A673 (cell line): ENCODE results near the gene BRINP2. TPM values are rescaled to one million over a fixed set of nuclear protein-coding genes. Genes with fewer than 3 reads are reported as not detected.
A peak's percentile ranks its signal among the peaks of the same experiment; 100 is the strongest.

Experiments
- Bru-seq: library from RNA; stranded (reverse); fragments of 400-500 nt; gene quantifications from one replicate; lab custom pipeline; 2021; lab: Mats Ljungman, UMichigan
- BruChase-seq, 2 experiments: library from RNA; stranded (reverse); fragments of 400-500 nt; gene quantifications; one replicate each; lab custom pipeline; 2021; lab: Mats Ljungman, UMichigan
- BruUV-seq: library from RNA; stranded (reverse); fragments of 400-500 nt; replicated peaks from 2 replicates; lab custom pipeline; 2021; lab: Mats Ljungman, UMichigan
- CTCF ChIA-PET: fragments of 300-600 bp; sonication (Branson Sonifier 250); formaldehyde crosslinking; loops from one replicate; lab custom pipeline; 2022; ENCODE audit warnings: antibody characterized with exemption; lab: Charles Lee
- POLR2A ChIA-PET: fragments of 300-600 bp; sonication (Branson Sonifier 250); formaldehyde crosslinking; loops from one replicate; lab custom pipeline; 2022; ENCODE audit warnings: antibody characterized with exemption; ENCODE audit not compliant: low non-redundant PET; lab: Charles Lee
- DNase-seq: peaks from one replicate; pipeline ENCODE4 v3.0.0-alpha.2; 2015; ENCODE audit warnings: low spot score
- H3K27ac ChIP-seq: fragments of 200-600 bp; sonication (generic); 2 replicates; pipeline ENCODE4 v1.5.1; 2016; ENCODE audit warnings: mixed run types, low read depth, mild to moderate bottlenecking, mixed read lengths, antibody characterized with exemption, low read length; ENCODE audit not compliant: poor library complexity, severe bottlenecking
- H3K27me3 ChIP-seq: fragments of 200-600 bp; sonication (generic); replicated peaks from 2 replicates; pipeline ENCODE4 v1.6.1; 2017; ENCODE audit warnings: mixed run types, low read depth, mild to moderate bottlenecking, mixed read lengths, antibody characterized with exemption, low read length; ENCODE audit not compliant: insufficient read depth, poor library complexity
- H3K36me3 ChIP-seq: fragments of 200-600 bp; sonication (generic); 2 replicates; pipeline ENCODE4 v1.6.1; 2016; ENCODE audit warnings: mixed run types, mild to moderate bottlenecking, mixed read lengths, antibody characterized with exemption, low read length; ENCODE audit not compliant: insufficient read depth, poor library complexity, severe bottlenecking
- H3K4me1 ChIP-seq: fragments of 200-600 bp; sonication (generic); 2 replicates; pipeline ENCODE4 v1.6.1; 2017; ENCODE audit warnings: mixed run types, mild to moderate bottlenecking, mixed read lengths, antibody characterized with exemption, low read length; ENCODE audit not compliant: insufficient read depth, poor library complexity, severe bottlenecking
- H3K4me3 ChIP-seq: fragments of 200-600 bp; sonication (generic); 2 replicates; pipeline ENCODE4 v1.5.1; 2016; ENCODE audit warnings: low read depth, mixed run types, mild to moderate bottlenecking, mixed read lengths, low read length; ENCODE audit not compliant: poor library complexity, severe bottlenecking
- H3K9me3 ChIP-seq: fragments of 200-600 bp; sonication (generic); 2 replicates; pipeline ENCODE4 v1.6.1; 2016; ENCODE audit warnings: mixed run types, low read depth, mild to moderate bottlenecking, mixed read lengths, antibody characterized with exemption, low read length; ENCODE audit not compliant: poor library complexity, severe bottlenecking
- CTCF ChIP-seq: fragments of 300-800, 200-600 bp; sonication (generic); conservative IDR thresholded peaks from 2 replicates; pipeline ENCODE4 v1.5.1; 2017; ENCODE audit warnings: low read depth, mild to moderate bottlenecking, antibody characterized with exemption, low read length, moderate library complexity, mixed read lengths
- EZH2 ChIP-seq: fragments of 200-600 bp; sonication (generic); IDR thresholded peaks from 2 replicates; pipeline ENCODE4 v1.6.1; 2017; ENCODE audit warnings: borderline replicate concordance, low read depth, mild to moderate bottlenecking, mixed read lengths, antibody characterized with exemption, low read length; ENCODE audit not compliant: poor library complexity, severe bottlenecking
- intact Hi-C: fragments of 100-400 bp; cut with micrococcal nuclease; formaldehyde crosslinking; loops from one replicate; pipeline ENCODE4 v1.10.0; 2022; ENCODE audit not compliant: unreplicated experiment
- long read RNA-seq: library from polyadenylated mRNA; stranded (forward); transcript quantifications from one replicate; pipeline ENCODE4 v2.0.0, GENCODE V29; 2022
- total RNA-seq: library from RNA; stranded (reverse); gene quantifications from 2 replicates; pipeline ENCODE4 v1.2.3, GENCODE V29; 2021

Gene BRINP2
- 0.67 and 0.68 TPM in 2 replicates for total RNA-seq
- Bru-seq, nascent RNA: percentile 22 among the genes with signal in this experiment
- BruChase-seq, experiment 1, labeled RNA remaining after a 2-hour chase: percentile 16 among the genes with signal in this experiment
- percentile 8 among the genes with signal in this experiment for BruChase-seq, experiment 2, labeled RNA remaining after a 6-hour chase
- long read RNA-seq, partial matches to known transcripts: 0 of 1 reads
- long read RNA-seq, other reads (novel, unspliced or antisense): 1 of 1 reads

- no peaks in the 10 kb centered on the region for H3K9me3 ChIP-seq
Measured at GRCh38 chr1:177170756-177171535, at the start of gene BRINP2. Gene BRINP2, plus strand, starts transcription at chr1:177170958. Its CDS starts 58,919 bp downstream, at chr1:177229877.

GRCh38 chr1:177122461-177123251 lies 48.1 kb upstream of the BRINP2 start:
- H3K27ac ChIP-seq: no peak overlapping the region
- ChIA-PET POLR2A (no interaction called here), CTCF (no interaction called here)
- H3K4me3 ChIP-seq: no peak overlapping the region
- H3K27me3 ChIP-seq: no peaks in the 10 kb centered on the region
- H3K9me3 ChIP-seq: no peaks in the 10 kb centered on the region
- intact Hi-C loops: no loop called here
- TF ChIP-seq EZH2: no peak
- BruUV-seq: no TSS peak
- H3K4me1 ChIP-seq: no peaks in the 10 kb centered on the region
- no peak for DNase-seq
- no peaks in the 10 kb centered on the region for H3K36me3 ChIP-seq

More at GRCh38 chr1:177170756-177171535, at the start of gene BRINP2:
- POLR2A ChIA-PET: interaction anchor here (1.0 kb wide), 1 partner anchor 559 kb away, joined by 4 read pairs; no protein-coding TSS in a partner anchor
- peak; percentile 66 for TF ChIP-seq EZH2
- no peak for TF ChIP-seq CTCF
- H3K4me3 ChIP-seq: peak within 1 kb of the TSS; percentile 44
- CTCF ChIA-PET: no interaction called here
- BruUV-seq: no TSS peak
- no peaks in the 10 kb centered on the region for H3K36me3 ChIP-seq
- H3K27me3 ChIP-seq: peaks cover 64% of the 10 kb centered on the region
- H3K4me1 ChIP-seq: peaks cover 4% of the 10 kb centered on the region
- peak; percentile 80 for DNase-seq
- intact Hi-C loops: no loop called here
- no peak within 1 kb of the TSS for H3K27ac ChIP-seq

- no peak for DNase-seq
- H3K36me3 ChIP-seq: no peaks in the 10 kb centered on the region
- no peak overlapping the region for H3K4me3 ChIP-seq
- H3K9me3 ChIP-seq: no peaks in the 10 kb centered on the region
- no TSS peak for BruUV-seq
- H3K27me3 ChIP-seq: no peaks in the 10 kb centered on the region
- ChIA-PET POLR2A (no interaction called here), CTCF (no interaction called here)
- no peak for TF ChIP-seq CTCF
- no peak for TF ChIP-seq EZH2
- intact Hi-C loops: no loop called here
- H3K27ac ChIP-seq: no peak overlapping the region
- no peaks in the 10 kb centered on the region for H3K4me1 ChIP-seq
Measured at GRCh38 chr1:177124577-177125278, 46.0 kb upstream of the BRINP2 start.
